ENCODE results near the gene TNPO2.
A peak's percentile ranks its signal among the peaks of the same experiment; 100 is the strongest.
"Not testable (repeated sequence)": the region's sequence is repeated elsewhere in the genome, so short reads cannot be mapped to it uniquely, and the experiment has no call there.

Gene TNPO2

DNA sequence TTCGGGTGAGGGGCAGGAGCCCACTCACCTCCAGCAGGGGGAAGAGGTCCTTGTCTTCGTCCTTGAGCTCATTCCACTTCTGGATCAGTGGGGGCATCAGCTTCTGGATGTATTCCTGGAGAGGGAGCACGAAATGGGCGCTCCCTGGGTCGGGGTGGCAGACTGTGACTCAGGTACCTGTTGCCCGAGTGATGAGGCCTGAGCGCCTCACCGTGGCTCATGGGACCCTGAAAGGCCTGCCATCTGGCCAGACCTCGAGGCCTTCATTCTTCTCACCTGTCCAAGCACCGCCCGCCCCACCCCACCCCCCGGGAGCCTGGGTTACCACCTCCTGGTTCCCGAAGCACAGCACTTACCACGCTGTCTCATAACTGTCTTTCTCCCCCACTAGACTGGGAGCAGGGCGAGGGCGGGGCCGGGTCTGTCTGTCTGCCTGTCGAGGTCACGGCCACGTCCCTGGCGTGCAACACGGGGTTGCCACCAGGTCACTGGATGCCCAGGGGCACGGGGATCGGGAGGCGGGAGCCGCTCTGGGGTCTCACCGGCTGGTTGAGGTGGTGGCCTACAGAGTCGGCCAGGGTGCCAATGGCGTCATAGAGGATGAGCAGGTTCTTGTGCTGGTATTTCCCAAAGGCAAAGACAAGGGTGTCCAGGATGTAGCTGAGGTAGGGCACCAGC, 17.9 kb downstream of the TNPO2 start:
- DNase-seq (ENCODE audit: low read depth in 2 of 2): no peak

DNA sequence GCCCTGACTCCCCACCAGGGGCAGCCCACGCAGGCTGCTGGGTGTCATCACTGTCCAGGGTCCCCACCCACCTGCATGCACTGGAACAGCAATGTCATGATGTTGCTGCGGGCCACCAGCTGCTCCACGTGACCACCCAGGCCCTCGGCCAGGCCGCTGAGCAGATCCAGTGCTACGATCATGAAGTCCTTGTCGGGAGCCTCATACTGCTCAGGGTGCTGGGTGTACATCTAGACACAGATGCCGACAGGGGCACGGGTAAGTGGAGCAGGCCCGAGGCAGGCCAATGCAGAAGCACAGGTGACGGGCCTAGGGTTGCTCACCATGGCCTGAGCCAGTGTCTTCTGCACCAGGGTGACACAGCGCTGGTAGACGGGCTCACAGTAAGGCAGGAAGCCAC, 18.6 kb downstream of the TNPO2 start:
- no peak for DNase-seq (ENCODE audit: low read depth in 2 of 2)

DNA sequence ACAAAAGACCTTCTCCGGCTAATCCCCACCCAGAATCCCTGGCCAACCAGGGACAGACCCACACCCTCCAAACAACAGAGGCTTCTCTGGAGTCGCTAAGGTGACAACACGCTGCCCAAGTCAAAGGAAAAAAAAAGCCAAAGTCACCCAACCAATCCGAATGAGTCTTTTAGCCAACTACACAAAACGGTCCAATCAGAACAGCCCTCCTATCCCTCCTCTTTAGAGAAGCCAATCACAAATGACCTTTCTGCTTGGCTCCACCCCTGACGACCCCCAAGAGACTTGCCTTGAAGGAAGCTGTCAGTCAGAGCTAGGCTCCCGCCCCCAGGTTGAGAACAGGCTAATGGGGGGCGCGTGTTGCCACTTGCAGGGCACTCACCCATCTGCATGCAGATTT, 20.7 kb downstream of the TNPO2 start:
- DNase-seq (ENCODE audit: low read depth in 2 of 2): no peak

DNA sequence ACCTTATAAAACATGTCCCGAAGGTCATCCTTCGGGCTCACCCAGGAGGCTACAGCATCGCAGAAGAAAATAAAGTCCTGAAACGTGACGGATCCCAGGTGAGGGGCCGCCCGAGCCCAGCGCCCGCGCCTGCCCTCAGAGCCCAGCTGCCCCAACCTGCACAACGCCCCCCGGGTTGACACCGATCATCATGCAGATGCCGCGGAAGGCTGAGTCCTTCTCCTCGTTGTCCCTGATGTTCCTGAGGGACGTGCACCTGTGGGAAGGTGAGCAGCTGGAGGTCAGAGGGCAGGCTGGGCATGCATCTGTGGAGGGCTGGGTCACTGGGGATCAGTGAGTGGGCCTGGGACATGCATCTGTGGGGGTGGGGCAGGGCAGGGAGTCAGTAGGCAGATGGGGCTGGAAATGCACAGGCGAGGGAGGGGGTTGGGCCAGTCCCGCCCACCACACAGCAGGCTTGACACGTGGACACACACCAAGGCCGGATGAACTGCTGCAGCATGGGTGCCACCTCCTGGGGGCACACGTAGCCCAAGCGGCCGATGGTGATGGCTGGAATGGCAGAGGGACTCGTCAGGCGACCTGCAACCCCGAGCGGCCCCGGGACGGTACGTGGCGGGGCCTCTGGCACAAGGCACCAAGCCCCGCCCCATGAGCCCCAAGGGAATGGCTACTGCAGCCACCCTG, 22.0 kb downstream of the TNPO2 start:
- no peak for DNase-seq (ENCODE audit: low read depth in 2 of 2)

DNA sequence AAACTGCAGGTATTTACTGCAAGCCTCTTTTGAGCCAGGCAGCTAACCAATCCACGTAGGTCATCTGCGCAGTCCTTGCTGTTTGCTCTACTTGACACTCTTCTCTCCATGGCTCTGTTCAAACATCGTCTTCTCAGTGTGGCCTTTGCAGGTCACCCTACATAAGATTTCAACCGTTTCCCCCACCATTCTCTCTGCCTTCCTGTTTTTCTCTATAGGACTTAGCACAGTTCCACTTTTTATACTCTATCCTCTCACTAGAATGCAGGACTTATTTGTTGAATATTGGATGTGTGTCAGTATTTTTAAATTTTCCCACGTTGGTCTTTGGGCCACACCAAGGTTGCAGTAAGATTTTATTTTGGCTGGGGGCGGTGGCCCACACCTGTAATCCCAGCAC, 25.6 kb downstream of the TNPO2 start:
- no peak for DNase-seq (ENCODE audit: low read depth in 2 of 2)

DNA sequence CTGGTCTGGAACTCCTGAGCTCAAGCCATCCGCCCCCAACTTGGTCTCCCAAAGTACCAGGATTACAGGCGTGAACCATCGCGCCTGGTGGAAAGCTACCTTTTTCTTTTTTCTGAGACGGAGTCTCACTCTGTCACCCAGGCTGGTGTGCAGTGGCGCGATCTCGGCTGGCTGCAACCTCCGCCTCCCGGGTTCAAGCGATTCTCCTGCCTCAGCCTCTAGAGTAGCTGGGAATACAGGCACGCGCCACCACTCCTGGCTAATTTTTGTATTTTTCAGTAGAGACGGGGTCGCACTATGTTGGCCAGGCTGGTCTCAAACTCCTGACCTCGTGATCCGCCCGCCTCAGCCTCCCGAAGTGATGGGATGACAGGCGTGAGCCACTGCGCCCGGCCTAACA, 26.3 kb downstream of the TNPO2 start:
- not testable (repeated sequence) for DNase-seq (ENCODE audit: low read depth in 2 of 2)

DNA sequence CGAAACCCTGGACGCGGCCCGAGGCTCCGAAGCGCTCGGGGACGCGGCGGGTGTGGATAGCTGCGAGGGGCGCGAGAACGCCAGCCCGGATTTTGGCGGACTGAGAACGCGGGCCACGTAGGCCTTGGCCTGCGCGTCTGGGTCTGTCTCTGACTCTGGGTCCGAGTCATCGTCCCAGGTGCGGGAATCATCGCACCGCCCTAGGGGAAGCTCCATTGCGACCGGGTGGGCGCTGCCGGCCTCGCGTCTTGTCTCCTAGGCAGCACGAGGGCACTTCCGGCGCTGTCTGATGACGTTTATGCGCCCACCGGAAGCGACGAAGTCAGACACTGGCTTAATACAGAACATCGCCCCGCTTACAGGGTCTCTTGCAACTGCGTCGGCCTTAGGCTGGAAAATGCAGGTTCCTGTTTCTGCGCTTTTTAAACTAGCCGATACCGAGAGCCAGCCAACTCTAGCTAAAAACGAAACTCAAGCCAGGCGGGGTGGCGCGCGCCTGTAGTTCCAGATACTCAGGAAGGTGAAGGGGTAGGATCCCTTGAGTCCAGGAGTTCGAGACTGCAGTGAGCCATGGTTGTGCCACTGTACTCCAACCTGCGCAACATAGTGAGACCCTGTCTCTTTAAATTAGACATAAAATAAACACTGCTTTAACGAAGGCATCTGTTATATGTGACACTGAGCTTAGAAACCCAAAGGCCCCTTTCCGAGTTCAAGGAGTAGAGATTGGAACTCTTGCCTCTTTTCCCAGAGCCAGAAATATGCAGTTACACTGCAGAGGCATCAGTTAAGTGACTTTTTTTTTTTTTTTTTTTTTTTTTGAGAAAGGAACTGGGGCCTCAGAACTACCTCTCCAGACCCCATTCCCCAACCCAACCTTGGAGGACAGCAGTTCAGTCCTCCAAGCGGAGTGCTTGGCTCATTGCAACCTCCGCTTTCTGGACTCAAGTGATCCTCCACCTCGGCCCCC, 27.1 kb downstream of the TNPO2 start, which contains the start of gene FBXW9:
FBXW9 (minus strand) TSS at position 266 of the 970 bp plus-strand sequence; CDS start at position 216, 50 bp downstream.
- DNase-seq (ENCODE audit: low read depth in 2 of 2): peak; percentile 99

DNA sequence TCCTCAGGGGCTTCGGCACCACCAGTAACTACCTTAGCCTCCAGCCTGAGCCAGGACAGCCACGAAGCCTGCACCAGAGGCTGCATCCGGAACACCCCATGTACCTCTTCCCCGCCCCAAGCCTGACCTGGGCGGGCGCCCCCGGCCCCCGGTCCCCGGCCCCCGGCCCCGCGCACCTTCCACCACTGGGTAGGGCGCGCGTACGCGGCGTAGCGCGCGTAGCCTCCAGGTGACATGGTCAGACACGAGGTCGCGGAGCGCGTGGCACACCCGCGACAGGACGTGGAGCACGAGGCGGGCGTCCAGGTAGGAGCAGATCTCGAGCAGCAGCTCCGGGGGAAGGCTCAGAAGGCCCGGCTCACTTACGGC, 27.8 kb downstream of the TNPO2 start:
- DNase-seq (ENCODE audit: low read depth in 2 of 2): no peak

DNA sequence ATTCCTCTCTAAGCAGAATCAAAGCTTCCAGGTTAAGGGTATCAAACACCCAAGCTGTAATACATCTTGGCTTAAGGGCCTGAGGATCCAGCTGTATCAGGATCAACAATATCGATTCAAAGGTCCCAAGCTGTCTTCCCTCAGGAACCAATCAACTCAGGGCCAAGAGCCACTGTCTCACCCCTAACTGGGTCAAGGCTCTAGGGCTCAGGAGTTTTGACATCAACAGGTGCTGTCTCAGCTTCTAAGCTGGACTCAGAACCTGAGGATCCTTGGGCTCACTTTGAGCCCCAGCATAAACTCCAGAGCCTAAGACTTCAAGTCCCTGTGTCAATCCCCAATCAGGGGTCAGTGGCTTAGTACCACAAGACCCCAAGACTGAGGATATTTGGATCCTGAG, 28.2 kb downstream of the TNPO2 start:
- DNase-seq (ENCODE audit: low read depth in 2 of 2): no peak

DNA sequence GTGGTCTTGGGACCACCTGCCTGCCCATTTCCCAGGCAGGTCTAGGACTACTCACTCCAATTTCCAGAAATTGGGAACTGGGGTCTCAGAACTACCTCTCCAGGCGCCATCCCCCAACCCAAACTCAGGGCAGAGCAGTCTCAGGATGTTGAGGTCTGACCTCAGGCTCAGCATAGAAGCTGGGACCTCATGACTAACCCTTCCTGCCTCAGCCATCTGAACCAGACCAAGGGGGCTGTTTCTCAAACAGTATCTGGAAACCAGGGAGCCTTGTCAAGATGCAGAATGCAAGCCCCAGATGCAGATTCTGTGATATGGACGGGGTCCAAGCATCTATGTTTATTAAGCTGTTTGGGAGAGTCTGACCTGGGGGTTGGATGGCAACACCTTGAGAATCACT, 28.6 kb downstream of the TNPO2 start:
- DNase-seq (ENCODE audit: low read depth in 2 of 2): no peak

DNA sequence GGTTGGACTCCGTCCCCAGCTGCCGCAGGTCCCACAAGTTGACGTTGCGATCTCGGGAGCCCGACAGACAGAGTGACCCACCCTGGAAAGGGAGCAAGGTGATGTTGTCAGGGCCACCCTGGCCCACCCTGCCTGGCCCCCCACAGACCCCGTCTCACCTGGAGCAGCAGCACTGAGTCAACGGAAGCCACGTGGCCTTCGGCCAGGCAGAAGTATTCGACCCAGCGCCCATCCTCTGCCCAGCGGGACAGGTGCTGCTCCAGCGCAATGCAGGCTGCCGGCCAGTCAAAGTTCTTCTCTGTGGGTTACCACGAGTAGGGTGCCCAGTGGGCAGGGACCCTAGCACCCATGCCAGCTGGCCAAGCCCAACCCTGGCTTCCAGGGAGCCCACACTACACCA, 29.1 kb downstream of the TNPO2 start:
- no peak for DNase-seq (ENCODE audit: low read depth in 2 of 2)

DNA sequence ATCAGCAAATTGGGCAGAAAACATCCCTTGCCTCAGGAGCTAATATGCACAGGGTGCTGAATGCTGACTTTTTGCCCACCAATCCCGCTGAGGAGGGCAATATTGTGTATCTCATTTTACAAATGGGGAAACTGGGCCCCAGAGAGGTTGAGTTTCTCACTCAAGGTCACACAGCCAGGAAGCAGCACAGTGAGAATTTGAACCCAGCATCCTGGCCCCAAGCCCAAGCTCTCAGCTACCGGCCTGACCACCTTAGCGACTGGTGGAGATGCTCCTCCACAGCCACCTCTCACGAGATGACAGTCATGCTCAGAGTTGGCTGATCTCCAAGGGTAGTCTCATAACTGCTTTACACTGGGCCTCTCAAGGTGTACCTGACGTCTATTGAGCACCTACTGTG, 30.8 kb downstream of the TNPO2 start:
- DNase-seq (ENCODE audit: low read depth in 2 of 2): no peak

DNA sequence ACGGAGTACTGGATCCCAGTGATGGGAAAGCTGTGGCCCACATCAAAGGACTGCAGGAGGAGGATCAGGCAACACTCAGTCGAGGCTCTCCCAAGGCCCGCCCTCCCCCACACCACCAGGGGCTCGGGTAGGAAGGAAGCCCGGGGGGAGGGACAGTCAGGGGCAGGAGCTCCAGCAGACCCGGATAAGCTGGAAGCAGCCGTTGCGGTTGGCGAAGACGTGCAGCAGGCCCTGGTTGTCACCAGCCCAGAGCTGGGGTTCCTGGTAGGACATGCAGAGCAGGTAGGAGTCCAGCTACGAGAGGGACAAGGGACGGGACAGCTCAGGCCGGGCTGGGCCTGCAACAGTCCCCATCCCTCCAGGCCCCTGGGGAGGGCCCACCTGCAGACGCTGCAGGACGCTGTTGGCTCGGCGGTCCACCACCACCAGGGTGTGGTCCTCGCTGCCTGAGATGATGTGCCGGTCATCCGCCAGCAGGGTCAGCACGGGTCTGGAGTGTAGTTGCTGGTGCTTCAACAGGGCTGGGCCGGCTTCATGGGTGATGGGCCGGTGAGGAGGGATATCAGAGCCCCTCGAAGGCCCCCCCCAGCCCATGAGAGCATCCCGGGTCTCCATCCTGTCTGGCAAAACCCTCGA, 34.0 kb downstream of the TNPO2 start:
- DNase-seq (ENCODE audit: low read depth in 2 of 2): no peak

DNA sequence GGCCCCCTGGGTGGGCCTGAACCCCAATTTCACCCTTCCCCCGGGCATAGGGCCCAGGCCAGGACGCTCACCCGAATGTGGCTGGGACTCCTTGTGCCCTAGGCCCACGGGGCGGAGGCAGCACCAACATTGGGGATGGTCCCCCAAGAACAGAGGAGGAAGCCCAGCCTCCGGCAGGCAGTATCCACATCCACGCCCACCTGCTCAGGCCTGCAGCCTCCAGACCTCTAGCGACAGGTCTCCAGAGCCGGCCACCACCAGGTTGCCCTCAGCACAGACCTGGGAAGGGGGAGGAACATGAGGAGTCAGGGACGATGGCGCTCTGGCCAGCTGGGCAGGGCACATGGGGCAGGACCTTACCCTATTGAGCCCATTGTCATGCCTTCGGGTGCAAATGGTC, 34.7 kb downstream of the TNPO2 start:
- DNase-seq (ENCODE audit: low read depth in 2 of 2): no peak

DNA sequence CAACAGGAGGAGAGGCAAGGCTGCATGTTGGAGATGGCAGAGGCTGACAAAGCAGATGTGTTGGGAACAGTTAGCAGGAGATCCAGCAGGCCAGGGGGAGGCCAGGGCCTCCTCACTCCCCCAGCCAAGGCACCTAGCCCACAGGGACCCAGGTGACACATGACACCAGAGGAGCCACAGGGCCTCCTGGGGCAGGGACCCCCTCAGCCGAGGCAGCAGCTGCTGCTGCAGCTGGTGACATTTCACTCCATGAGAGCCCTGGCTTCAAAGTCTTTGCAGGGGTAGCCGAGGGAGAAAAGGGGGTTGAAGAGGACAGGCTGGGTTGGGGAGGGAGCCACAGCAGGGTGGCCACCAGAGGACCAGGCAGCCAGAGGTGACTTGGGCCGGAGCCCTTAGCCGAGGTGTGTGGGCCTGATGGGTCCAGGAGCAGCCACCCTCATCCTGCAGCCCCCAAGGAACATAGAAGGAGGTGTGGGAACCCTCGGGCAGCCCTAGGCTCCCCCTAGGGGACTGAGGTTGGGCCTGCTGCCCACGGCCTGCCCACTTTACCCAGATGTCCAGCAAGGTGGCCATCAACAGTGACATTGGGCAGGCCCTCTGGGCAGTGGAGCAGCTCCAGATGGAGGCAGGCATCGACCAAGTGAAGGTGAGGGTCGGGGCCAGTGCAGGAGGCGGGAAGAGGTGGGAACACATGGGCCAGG, 36.1 kb downstream of the TNPO2 start, which contains the start of gene GNG14:
GNG14 (plus strand) TSS at position 503 of the 701 bp plus-strand sequence; CDS start at position 554, 51 bp downstream.
- DNase-seq (ENCODE audit: low read depth in 2 of 2): no peak

DNA sequence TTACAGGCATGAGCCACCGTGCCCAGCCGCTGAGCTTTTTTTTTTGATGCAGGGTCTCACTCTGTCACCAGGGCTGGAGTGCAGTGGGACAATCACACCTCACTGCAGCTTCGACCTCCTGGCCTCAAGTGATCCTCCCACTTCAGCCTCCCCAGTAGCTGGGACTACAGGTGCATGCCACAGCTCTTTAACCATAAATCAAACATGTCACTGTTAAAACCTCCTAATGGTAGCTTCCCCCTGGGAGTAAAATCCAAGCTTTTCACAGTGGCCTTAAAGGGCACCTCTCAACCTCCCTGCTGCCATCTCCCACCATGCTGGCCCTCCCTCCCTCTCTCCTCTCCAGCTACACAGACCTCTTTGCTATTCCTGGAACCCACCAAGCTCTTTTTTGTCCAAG, 37.9 kb downstream of the TNPO2 start:
- DNase-seq (ENCODE audit: low read depth in 2 of 2): no peak

DNA sequence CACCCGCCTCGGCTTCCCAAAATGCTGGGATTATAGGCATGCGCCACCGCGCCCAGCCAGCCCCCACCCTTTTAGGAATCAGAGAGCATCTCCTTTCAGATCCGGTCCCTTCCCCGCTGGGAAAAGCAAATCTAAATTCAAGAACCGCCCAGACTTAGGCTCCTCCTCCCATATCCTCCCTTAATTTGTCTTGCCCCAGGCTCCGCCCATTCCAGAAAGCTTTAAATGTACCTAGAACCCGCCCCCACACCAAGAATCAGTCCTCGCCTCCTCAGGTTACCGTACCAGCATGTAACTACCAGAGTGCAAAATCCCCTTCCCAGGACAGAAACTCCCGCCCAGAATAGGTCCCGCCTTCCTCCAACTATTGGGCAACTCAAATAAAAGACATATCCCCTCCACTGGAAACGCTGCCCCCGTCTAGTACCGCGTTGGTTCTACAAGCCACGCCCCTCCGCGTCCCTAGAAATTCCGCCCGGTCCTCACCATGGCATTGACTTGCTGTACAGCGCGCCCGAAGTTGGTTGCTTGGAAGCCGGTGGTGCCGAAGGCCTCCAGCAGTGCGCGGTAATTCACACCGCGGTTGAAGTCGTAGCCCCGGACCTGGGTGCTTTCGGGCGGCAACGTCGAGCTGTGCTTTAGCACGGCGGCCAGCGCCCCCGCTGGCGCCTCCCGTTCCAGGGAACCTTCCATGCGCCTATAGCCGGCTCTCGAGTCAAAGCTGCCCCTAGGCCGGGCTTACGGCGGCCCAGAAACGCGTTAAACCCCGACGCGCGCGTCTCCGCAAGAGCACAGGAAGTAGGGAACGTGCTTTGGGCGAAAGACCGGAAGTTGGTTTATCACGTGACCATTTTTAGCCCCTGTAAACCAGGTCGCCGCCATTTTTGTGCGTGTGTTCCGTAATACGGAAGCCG, 42.4 kb downstream of the TNPO2 start, which contains the start of gene DHPS:
DHPS (minus strand) TSS at position 807 of the 914 bp plus-strand sequence; CDS start at position 693, 114 bp downstream.
- DNase-seq (ENCODE audit: low read depth in 2 of 2): peak; percentile 71 to 75

DNA sequence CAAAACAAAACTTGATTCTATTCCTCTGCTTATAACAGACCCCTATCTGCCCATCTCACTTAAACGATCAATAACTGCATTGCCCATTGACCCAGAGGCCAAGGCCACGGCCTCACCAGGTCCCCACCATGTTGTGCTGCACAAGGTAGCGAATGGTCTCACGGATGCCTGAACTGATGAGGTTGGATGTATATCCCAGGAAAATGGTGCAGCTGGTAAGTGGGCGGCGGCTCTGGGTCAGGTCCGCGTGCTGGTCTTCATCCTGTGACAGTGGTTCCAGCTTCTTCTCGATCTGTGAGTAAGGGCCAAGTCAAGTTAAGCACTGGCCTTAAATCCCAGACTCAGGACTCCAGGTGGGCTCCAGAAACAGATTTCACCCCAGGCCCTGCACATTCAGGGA, 43.7 kb downstream of the TNPO2 start:
- no peak for DNase-seq (ENCODE audit: low read depth in 2 of 2)

DNA sequence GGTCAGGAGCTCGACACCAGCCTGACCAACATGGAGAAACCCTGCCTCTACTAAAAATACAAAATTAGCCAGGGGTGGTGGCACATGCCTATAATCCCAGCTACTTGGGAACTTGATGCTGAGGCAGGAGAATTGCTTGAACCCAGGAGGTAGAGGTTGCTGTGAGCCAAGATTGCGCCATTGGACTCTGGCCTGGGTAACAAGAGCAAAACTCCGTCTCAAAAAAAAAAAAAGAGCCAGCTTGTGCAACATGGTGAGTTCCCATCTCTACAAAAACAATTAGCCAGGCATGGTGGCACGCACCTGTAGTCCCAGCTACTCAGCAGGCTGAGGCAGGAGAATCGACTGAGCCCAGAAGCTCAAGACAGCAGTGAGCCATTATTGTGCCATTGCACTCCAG, 45.7 kb downstream of the TNPO2 start:
- not testable (repeated sequence) for DNase-seq (ENCODE audit: low read depth in 2 of 2)

DNA sequence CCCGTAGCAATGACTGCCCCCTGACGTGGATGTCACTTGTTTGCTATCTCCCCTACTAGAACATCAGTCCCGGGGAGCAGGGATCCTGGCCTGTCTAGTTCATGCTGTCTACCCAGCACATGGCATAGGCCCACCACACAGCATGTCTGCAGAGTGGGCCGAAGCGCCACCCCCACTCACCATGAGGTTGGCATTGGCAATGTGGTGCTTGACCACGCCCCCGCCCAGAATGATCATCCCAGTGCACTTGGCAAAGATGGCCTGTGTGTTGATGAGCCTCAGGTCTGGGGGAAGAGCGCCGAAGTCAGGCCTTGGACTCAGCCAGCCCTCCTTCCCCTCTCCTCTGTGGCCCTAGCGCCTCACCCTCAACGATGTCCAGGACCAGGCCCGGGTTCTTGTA, 46.8 kb downstream of the TNPO2 start:
- no peak for DNase-seq (ENCODE audit: low read depth in 2 of 2)

All from stimulated activated CD8-positive, alpha-beta memory T cell treated with anti-CD3 and anti-CD28 coated beads, Interleukin-7, amount 100 ng/mL, for 1 hour (primary cell).